Heart left ventricle (tissue), 16 donors: ENCODE measurements around the gene SCYL1. TPM values are rescaled to one million over a fixed set of nuclear protein-coding genes. Genes with fewer than 3 reads are reported as not detected.

Experiments used
- ATAC-seq, 4 donors: fragments of 200-7000 bp; cut with Tn5 transposase; one replicate each; pipeline ENCODE4 v1.9.1; 2020 to 2022; ENCODE audit warnings: moderate library complexity in 4 of 4, mild to moderate bottlenecking in 3 of 4, moderate number of reproducible peaks in 1 of 4
- DNase-seq, 5 donors: peaks; one replicate each; pipeline ENCODE4 v3.0.0-alpha.2; 2020
- H3K27ac ChIP-seq, 12 donors: fragments of 200-600 bp; sonication (generic) in 4 of 12; one replicate each; pipeline versions ENCODE4 v1.5.0 to v1.8.0; 2016 to 2022; ENCODE audit warnings: mild to moderate bottlenecking in 2 of 12
- H3K27me3 ChIP-seq, 9 donors: fragments of 200-600 bp; sonication (generic) in 2 of 9; one replicate each; pipeline versions ENCODE4 v1.5.1 to v1.8.0; 2016 to 2022; ENCODE audit warnings: mild to moderate bottlenecking in 3 of 9
- H3K36me3 ChIP-seq, 9 donors: fragments of 200-600 bp; sonication (generic) in 2 of 9; one replicate each; pipeline versions ENCODE4 v1.5.0 to v1.8.0; 2018 to 2022; ENCODE audit warnings: mild to moderate bottlenecking in 2 of 9
- H3K4me1 ChIP-seq, 12 donors: fragments of 200-600 bp; sonication (generic) in 4 of 12; one replicate each; pipeline versions ENCODE4 v1.5.0 to v1.8.0; 2016 to 2022; ENCODE audit warnings: mild to moderate bottlenecking in 3 of 12
- H3K4me3 ChIP-seq, 12 donors: fragments of 200-600 bp; sonication (generic) in 4 of 12; one replicate each; pipeline versions ENCODE4 v1.5.0 to v1.8.0; 2017 to 2022; ENCODE audit warnings: mild to moderate bottlenecking in 9 of 12, moderate library complexity in 4 of 12
- H3K9me3 ChIP-seq, 12 donors: fragments of 200-600 bp; sonication (generic) in 4 of 12; one replicate each; pipeline versions ENCODE4 v1.5.0 to v1.8.0; 2016 to 2022; ENCODE audit warnings: mild to moderate bottlenecking in 1 of 12
- CTCF ChIP-seq, 12 donors: fragments of 200-600 bp; sonication (generic) in 4 of 12; IDR thresholded peaks; one replicate each; pipeline versions ENCODE4 v1.5.0 to v1.8.0; 2018 to 2022; ENCODE audit warnings: antibody characterized with exemption in 12 of 12, mild to moderate bottlenecking in 5 of 12
- POLR2A ChIP-seq, 2 donors: fragments of 450-650 bp; IDR thresholded peaks; one replicate each; pipeline ENCODE4 v1.6.1; 2017; ENCODE audit warnings: antibody characterized with exemption in 2 of 2, mild to moderate bottlenecking in 2 of 2, moderate library complexity in 2 of 2
- WGBS, 4 donors: extraction: QIAGEN DNeasy Blood & Tissue Kit in 2 of 4; methylation state at CpG; one replicate each; pipeline versions ENCODE4 v1.1.5 to v1.1.7; 2013 to 2018; 5-methylcytosine and 5-hydroxymethylcytosine counted together
- intact Hi-C, 10 donors: fragments of 100-400 bp; cut with DNase I; formaldehyde crosslinking; loops; one replicate each; pipeline versions ENCODE4 v1.11.1 to v1.14.2; 2022
- polyA plus RNA-seq, 2 donors: library from polyadenylated mRNA; stranded (reverse); fragments of 200-250 nt; gene quantifications; one replicate each; pipeline ENCODE4 v1.2.3, GENCODE V29; 2013
- total RNA-seq, 9 donors: library from RNA; depleted of rRNA in 2 of 9; stranded (reverse); fragments of >200 nt in 2 of 9; fragmentation: NEBNext Ultra II Directional in 3 of 9; extraction: Animal tissue kit (Norgen Biotek cat#: 25700) in 3 of 9; gene quantifications; one replicate each; pipeline versions ENCODE4 v1.1.0 to v1.2.4, GENCODE V29; 2016 to 2023
- donor health status: ischemic (EF 13 %, LVEDD 7.1; RV severe dilation, severe dysfunction).
- donor health status: healthy with polysubstance abuse.
- donor health status: DM: no; HTN: yes; CAD: no.
- donor health status: DM: no; HTN: no; CAD: no.
- donor health status: ischemic (EF 25% LVEDD 6.9; RV normal size, moderate dysfunction).
- donor health status: ischemic (EF 25% LVEDD 5.7; RV mildly dilated, moderate dysfunction).
- donor health status: healthy.
- donor health status: DM: yes; HTN: yes; CAD: no.
- donor health status: ischemic (EF 35%, LVEDD 5.7; RV mildly dilated, moderate dysfunction).
- donor health status: nonischemic (EF 11% LVEDD 7.7; RV severe dilation, severe dysfunction).
- donor health status: DM: yes; HTN: yes; CAD: no.
- donor health status: PGD.
- donor health status: ischemic (EF 29% LVEDD 5.4; RV normal size, mild dysfunction).
- donor health status: nonischemic (EF 23%, LVEDD 6.1; RV moderate dilation, normal function).

Gene SCYL1
- total and polyA plus RNA-seq, 11 donors = 51.6 to 135 (median 64.2) TPM

GRCh38 chr11:65488273-65489034 is 36.4 kb upstream of the SCYL1 start:
- TF ChIP-seq POLR2A (IDR thresholded peaks at IDR 0.05) = no peak
- TF ChIP-seq CTCF (IDR thresholded peaks at IDR 0.05) = no peak
- H3K4me1 ChIP-seq = peaks cover 45 to 86% (median 78%) of the 10 kb centered on the region in 12 donors
- 15 to 32% (median 25%) methylated on average over 8 to 10 of the region's 10 CpGs for WGBS, 4 donors
- DNase-seq = peak in 2 of 5 donors; percentile 50 to 72
- peak overlapping the region; percentile 90 to 100 (median 99) for H3K27ac ChIP-seq
- no peak for ATAC-seq
- intact Hi-C loops = no loop called here
- no peaks in the 10 kb centered on the region for H3K36me3 ChIP-seq
- H3K4me3 ChIP-seq = peak overlapping the region in 9 of 12 donors; percentile 0 to 41 (median 30)
- no peaks in the 10 kb centered on the region for H3K9me3 ChIP-seq
- H3K27me3 ChIP-seq = no peaks in the 10 kb centered on the region

GRCh38 chr11:65489035-65489705 is 35.7 kb upstream of the SCYL1 start:
- no peak for TF ChIP-seq CTCF (IDR thresholded peaks at IDR 0.05)
- TF ChIP-seq POLR2A (IDR thresholded peaks at IDR 0.05) = peak; percentile 17 to 70
- Histone ChIP-seq H3K9me3 (no peaks in the 10 kb centered on the region), H3K27me3 (no peaks in the 10 kb centered on the region), H3K36me3 (no peaks in the 10 kb centered on the region), H3K4me1 (peaks cover 47 to 93% (median 85%) of the 10 kb centered on the region in 12 donors), H3K27ac (peak overlapping the region; percentile 90 to 100 (median 99)), H3K4me3 (peak overlapping the region in 2 of 12 donors; percentile 2 to 35)
- DNase-seq (peak; percentile 85 to 92 (median 86)), ATAC-seq (peak; percentile 3 to 45 (median 24))
- WGBS, 4 donors = 13 to 27% (median 20%) methylated on average over 3 to 10 of the region's 10 CpGs
- intact Hi-C loops = no loop called here

GRCh38 chr11:65489706-65490320 is 35.1 kb upstream of the SCYL1 start:
- DNase-seq (peak in 2 of 5 donors; percentile 52 to 74), ATAC-seq (no peak)
- H3K27me3 ChIP-seq = no peaks in the 10 kb centered on the region
- H3K27ac ChIP-seq = peak overlapping the region; percentile 90 to 100 (median 99)
- H3K9me3 ChIP-seq = no peaks in the 10 kb centered on the region
- intact Hi-C loops = no loop called here
- peak overlapping the region in 2 of 12 donors; percentile 2 to 11 for H3K4me3 ChIP-seq
- 25 to 36% (median 29%) methylated on average over 8 of the region's 8 CpGs for WGBS, 4 donors
- no peaks in the 10 kb centered on the region for H3K36me3 ChIP-seq
- TF ChIP-seq CTCF (IDR thresholded peaks at IDR 0.05) = no peak
- no peak for TF ChIP-seq POLR2A (IDR thresholded peaks at IDR 0.05)
- peaks cover 47 to 97% (median 91%) of the 10 kb centered on the region in 12 donors for H3K4me1 ChIP-seq

- intact Hi-C loops = no loop called here
- Histone ChIP-seq H3K27me3 (no peaks in the 10 kb centered on the region), H3K9me3 (no peaks in the 10 kb centered on the region), H3K4me3 (peak overlapping the region in 1 of 12 donors; percentile 2), H3K36me3 (no peaks in the 10 kb centered on the region), H3K27ac (peak overlapping the region; percentile 90 to 100 (median 99)), H3K4me1 (peaks cover 54 to 97% (median 95%) of the 10 kb centered on the region in 12 donors)
- DNase-seq (no peak), ATAC-seq (no peak)
- TF ChIP-seq CTCF (IDR thresholded peaks at IDR 0.05) (no peak), POLR2A (IDR thresholded peaks at IDR 0.05) (no peak)
- 36 to 60% (median 57%) methylated on average over 3 of the region's 3 CpGs for WGBS, 4 donors
Measured at GRCh38 chr11:65491163-65491465, 33.8 kb upstream of the SCYL1 start.
